Measurements from ENCODE around the gene ATXN7L2.

Gene ATXN7L2

GRCh38 chr1:109535971-109536491, 52.3 kb downstream of the ATXN7L2 start:
- no peak for TF ChIP-seq CTCF (IDR thresholded peaks at IDR 0.05; ENCODE audit: low read depth, low read length)
- H3K4me3 ChIP-seq (replicated peaks in 1 of 2; ENCODE audit: low read depth in 2 of 2, low read length in 2 of 2): no peak overlapping the region
- no peak for DNase-seq (ENCODE audit: low read depth in 2 of 2)

GRCh38 chr1:109537450-109538178, 53.9 kb downstream of the ATXN7L2 start:
- TF ChIP-seq CTCF (IDR thresholded peaks at IDR 0.05; ENCODE audit: low read depth, low read length): no peak
- H3K4me3 ChIP-seq (replicated peaks in 1 of 2; ENCODE audit: low read depth in 2 of 2, low read length in 2 of 2): no peak overlapping the region
- no peak for DNase-seq (ENCODE audit: low read depth in 2 of 2)

GRCh38 chr1:109538827-109539555, 55.3 kb downstream of the ATXN7L2 start:
- H3K4me3 ChIP-seq (replicated peaks in 1 of 2; ENCODE audit: low read depth in 2 of 2, low read length in 2 of 2): no peak overlapping the region
- no peak for DNase-seq (ENCODE audit: low read depth in 2 of 2)
- no peak for TF ChIP-seq CTCF (IDR thresholded peaks at IDR 0.05; ENCODE audit: low read depth, low read length)

GRCh38 chr1:109539676-109540075, 56.0 kb downstream of the ATXN7L2 start, which contains the start of gene GPR61:
Gene GPR61, plus strand, starts transcription at chr1:109539872. Its CDS starts 3,151 bp downstream, at chr1:109543023.
- no peak for DNase-seq (ENCODE audit: low read depth in 2 of 2)
- TF ChIP-seq CTCF (IDR thresholded peaks at IDR 0.05; ENCODE audit: low read depth, low read length): no peak
- no peak within 1 kb of the TSS for H3K4me3 ChIP-seq (replicated peaks in 1 of 2; ENCODE audit: low read depth in 2 of 2, low read length in 2 of 2)

GRCh38 chr1:109541102-109541501, 57.4 kb downstream of the ATXN7L2 start:
- DNase-seq (ENCODE audit: low read depth in 2 of 2): no peak
- TF ChIP-seq CTCF (IDR thresholded peaks at IDR 0.05; ENCODE audit: low read depth, low read length): no peak

More at GRCh38 chr1:109541102-109541501, 57.4 kb downstream of the ATXN7L2 start:
- no peak overlapping the region for H3K4me3 ChIP-seq (replicated peaks in 1 of 2; ENCODE audit: low read depth in 2 of 2, low read length in 2 of 2)
